ENCODE results near the gene IDH2. TPM values are rescaled to one million over a fixed set of nuclear protein-coding genes. Genes with fewer than 3 reads are reported as not detected.
A peak's percentile ranks its signal among the peaks of the same experiment; 100 is the strongest.

The IDH2 gene
- total and polyA plus RNA-seq, 2 of the 13 experiments (the other 11 are each of a cell fraction or from before 2014, with no cell fraction given) = 121 to 145 TPM

DNA sequence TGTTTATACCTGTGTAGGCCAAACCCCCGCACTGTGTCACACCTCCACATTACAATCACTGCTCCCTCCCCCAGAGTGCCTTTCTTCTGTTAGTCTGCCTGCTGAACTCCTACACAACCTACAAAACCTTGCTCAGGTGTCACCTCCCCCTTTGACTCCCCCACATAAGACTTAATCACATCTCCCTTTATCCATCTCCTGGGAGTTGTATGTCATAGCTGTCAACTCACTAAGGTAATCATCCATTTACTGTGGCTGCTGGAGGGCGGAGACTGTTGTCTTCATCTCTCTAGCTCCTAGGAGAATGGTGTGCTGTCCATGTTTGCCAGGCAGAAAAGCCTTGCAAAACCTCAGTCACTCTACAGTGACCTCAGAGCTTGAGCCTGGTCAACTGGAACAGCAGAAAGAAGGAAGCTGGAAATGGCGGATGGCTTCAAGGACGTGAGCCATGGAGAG lies 57.3 kb downstream of the IDH2 start (continued):
- TF ChIP-seq, protein P1, sequence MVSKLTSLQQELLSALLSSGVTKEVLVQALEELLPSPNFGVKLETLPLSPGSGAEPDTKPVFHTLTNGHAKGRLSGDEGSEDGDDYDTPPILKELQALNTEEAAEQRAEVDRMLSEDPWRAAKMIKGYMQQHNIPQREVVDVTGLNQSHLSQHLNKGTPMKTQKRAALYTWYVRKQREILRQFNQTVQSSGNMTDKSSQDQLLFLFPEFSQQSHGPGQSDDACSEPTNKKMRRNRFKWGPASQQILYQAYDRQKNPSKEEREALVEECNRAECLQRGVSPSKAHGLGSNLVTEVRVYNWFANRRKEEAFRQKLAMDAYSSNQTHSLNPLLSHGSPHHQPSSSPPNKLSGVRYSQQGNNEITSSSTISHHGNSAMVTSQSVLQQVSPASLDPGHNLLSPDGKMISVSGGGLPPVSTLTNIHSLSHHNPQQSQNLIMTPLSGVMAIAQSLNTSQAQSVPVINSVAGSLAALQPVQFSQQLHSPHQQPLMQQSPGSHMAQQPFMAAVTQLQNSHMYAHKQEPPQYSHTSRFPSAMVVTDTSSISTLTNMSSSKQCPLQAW (CRISPR knock-in tag; IDR thresholded peaks at IDR 0.05) = no peak
- TF ChIP-seq NPAS2 (CRISPR knock-in tag; IDR thresholded peaks at IDR 0.05; ENCODE audit: borderline replicate concordance) (no peak), NFAT5 (CRISPR knock-in tag; IDR thresholded peaks at IDR 0.05) (no peak)

DNA sequence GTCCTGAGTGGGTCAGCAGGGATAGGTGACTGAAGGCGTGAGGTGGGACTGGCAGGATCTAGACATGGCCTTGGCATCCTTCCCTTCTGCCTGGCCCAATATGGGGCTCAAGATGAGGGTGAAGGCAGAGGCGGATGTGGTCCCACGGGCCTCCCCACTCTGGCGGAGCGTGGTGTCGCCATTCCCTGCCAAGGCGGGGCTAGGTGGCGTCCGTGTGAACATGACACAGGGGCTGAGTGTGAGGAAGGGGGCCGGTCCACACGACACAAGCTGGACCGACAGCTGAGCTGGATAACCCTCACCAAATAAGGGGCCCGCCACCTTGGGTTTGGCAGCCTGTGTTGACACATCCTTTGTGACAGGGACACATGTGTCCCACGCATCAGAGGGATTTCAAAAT lies 58.1 kb downstream of the IDH2 start:
- CTCF ChIA-PET (ENCODE audit: low intra/inter-chr PET ratio, low total read pairs) = no interaction called here
- ATAC-seq (no peak), FAIRE-seq (no peak)

More for the DNA sequence above, 58.1 kb downstream of the IDH2 start:
- Histone ChIP-seq H3K27ac (ENCODE audit: extremely low read length, insufficient read depth, low read length) (no peak overlapping the region), H3K9me3 (ENCODE audit: low read length) (no peaks in the 10 kb centered on the region), H3K79me2 (ENCODE audit: insufficient read depth, low read length) (peaks cover 6% of the 10 kb centered on the region), H3K36me3 (replicated peaks in 1 of 2; ENCODE audit: control insufficient read depth in 1 of 2, insufficient read depth in 2 of 2, low read length in 2 of 2) (peaks cover 2 to 3% of the 10 kb centered on the region in 2 experiments; a peak in 1 of 5 replicates), H3K4me1 (ENCODE audit: insufficient read depth, low read length) (peaks cover 13% of the 10 kb centered on the region), H3K4me3 (replicated peaks in 1 of 3; ENCODE audit: insufficient read depth in 1 of 3, low read depth in 2 of 3, low read length in 3 of 3) (no peak overlapping the region), H3K4me2 (ENCODE audit: low read depth, low read length) (no peak overlapping the region), H4K20me1 (ENCODE audit: insufficient read depth, low read length) (0 out of 2 replicates have a peak, but pooled peaks cover 3% of the 10 kb centered on the region), H3K27me3 (ENCODE audit: control insufficient read depth in 1 of 2, insufficient read depth in 2 of 2, low read length in 2 of 2) (no peaks in the 10 kb centered on the region), H2AFZ (ENCODE audit: low read length) (no peak overlapping the region), H3K9ac (ENCODE audit: insufficient read depth, low read depth, low read length) (no peak overlapping the region)
- in situ Hi-C loops (cut with HindIII; ENCODE audit: extremely low pct_ligation_motif_present, low pct_unique_long_range_greater_than_20kb) (no loop called here), intact Hi-C loops (cut with micrococcal nuclease; ENCODE audit: unreplicated experiment) (no loop called here)
- no peak for DNase-seq (ENCODE audit: low spot score)
- TF ChIP-seq AGO2 (optimal IDR thresholded peaks at IDR 0.05; ENCODE audit: low read depth, low read length) = peak; percentile 26
- no peak for TF ChIP-seq RCOR2 (CRISPR knock-in tag; IDR thresholded peaks at IDR 0.05)
- TF ChIP-seq, protein P2, sequence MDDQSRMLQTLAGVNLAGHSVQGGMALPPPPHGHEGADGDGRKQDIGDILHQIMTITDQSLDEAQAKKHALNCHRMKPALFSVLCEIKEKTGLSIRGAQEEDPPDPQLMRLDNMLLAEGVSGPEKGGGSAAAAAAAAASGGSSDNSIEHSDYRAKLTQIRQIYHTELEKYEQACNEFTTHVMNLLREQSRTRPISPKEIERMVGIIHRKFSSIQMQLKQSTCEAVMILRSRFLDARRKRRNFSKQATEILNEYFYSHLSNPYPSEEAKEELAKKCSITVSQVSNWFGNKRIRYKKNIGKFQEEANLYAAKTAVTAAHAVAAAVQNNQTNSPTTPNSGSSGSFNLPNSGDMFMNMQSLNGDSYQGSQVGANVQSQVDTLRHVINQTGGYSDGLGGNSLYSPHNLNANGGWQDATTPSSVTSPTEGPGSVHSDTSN (CRISPR knock-in tag; IDR thresholded peaks at IDR 0.05; ENCODE audit: borderline replicate concordance) = no peak
- WGBS (ENCODE audit: low lambda C conversion rate) = 95% methylated on average over 2 of the region's 14 CpGs
- no TSS peak for BruUV-seq (replicated peaks)
- POLR2A ChIA-PET = no interaction called here
